Hematopoietic multipotent progenitor cell treated with erythropoietin and hydrocortisone succinate and interleukin-3 and kit ligand, for 6 days (in vitro differentiated cells): ENCODE data around the gene APRT.

ENCODE experiments used
- DNase-seq: peaks from one replicate; pipeline ENCODE4 v3.0.0-alpha.2; 2015

The APRT gene

GRCh38 chr16:88770461-88771293, 41.1 kb downstream of the APRT start:
- DNase-seq, result peak; percentile 96

GRCh38 chr16:88769617-88770460, 41.9 kb downstream of the APRT start:
- peak; percentile 88 for DNase-seq

- DNase-seq, result no peak
Observed at GRCh38 chr16:88768071-88768783, 43.5 kb downstream of the APRT start.

GRCh38 chr16:88767546-88768070, 44.1 kb downstream of the APRT start:
- DNase-seq, result peak; percentile 62

GRCh38 chr16:88766975-88767374, 44.8 kb downstream of the APRT start:
- no peak for DNase-seq

- no peak for DNase-seq
Observed at GRCh38 chr16:88764913-88765349, 46.8 kb downstream of the APRT start.

- no peak for DNase-seq
Observed at GRCh38 chr16:88764080-88764479, 47.6 kb downstream of the APRT start.

- DNase-seq, result no peak
Observed at GRCh38 chr16:88763502-88764053, 48.1 kb downstream of the APRT start.

GRCh38 chr16:88762941-88763340, 48.8 kb downstream of the APRT start:
- DNase-seq, result no peak

GRCh38 chr16:88762258-88762870, 49.4 kb downstream of the APRT start:
- DNase-seq, result no peak

- no peak for DNase-seq
Observed at GRCh38 chr16:88761830-88762229, 49.9 kb downstream of the APRT start.

- DNase-seq, result no peak
Observed at GRCh38 chr16:88761143-88761534, 50.6 kb downstream of the APRT start.

GRCh38 chr16:88760424-88761142, 51.1 kb downstream of the APRT start:
- no peak for DNase-seq

GRCh38 chr16:88759976-88760350, 51.8 kb downstream of the APRT start:
- DNase-seq, result no peak
